Embryonic facial prominence (tissue), 1 donor: ENCODE data around the gene RIOK3.

Experiments used
- DNase-seq: peaks from one replicate; pipeline ENCODE4 v3.0.0-alpha.2; 2016; ENCODE audit errors: extremely low spot score

RIOK3 gene

DNA sequence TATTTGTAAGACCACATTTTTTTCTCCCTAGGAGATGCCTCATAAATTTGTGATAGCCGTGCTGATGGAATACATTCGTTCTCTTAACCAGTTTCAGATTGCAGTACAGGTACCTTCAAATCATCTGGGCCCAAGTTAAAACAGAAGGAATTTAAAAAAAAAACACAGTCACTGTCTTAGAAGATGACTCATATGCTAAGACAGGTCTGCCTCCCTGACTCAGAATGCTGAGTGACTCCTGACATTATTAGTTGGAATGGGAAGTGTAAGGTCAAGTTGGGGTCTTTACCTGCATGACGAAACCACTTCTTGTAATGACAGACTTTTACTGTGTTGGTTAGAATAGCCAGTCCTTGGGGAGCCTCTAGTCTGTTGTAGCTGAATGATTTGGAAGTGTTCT, 76.5 kb downstream of the RIOK3 start:
- no peak for DNase-seq

DNA sequence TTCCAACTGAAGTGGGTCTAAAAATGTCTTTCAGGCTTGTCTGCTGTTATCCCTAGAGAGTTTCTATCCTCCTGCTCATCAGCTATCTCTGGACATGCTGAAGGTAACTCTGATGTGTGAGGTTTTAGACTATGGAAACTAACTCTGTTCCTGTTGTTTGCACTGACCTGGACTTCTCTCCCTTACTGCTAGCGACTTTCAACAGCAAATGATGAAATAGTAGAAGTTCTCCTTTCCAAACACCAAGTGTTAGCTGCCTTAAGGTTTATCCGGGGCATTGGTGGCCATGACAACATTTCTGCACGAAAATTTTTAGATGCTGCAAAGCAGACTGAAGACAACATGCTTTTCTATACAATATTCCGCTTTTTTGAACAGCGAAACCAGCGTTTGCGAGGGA, 77.1 kb downstream of the RIOK3 start:
- no peak for DNase-seq

DNA sequence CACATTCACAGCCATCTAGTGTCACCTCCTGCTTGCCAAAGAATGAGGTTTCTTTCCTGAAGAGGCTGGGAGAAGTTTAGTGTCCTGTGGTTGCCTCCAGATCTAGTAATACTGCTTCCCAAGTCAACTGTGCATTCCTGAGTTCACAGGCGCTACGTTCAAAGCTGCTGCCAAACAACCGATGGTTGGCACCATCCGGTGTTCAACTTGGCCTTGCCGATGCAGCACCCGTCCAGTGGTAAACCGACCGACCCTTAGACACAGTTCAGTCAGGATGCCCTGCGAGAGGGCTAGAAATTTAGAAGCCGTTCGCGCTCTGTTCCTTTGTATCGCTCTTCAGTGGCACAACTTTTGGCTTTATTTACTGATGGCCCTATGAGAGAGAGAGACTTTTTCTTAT, 78.8 kb downstream of the RIOK3 start:
- DNase-seq, result no peak
